Fibroblast of lung (primary cell): ENCODE measurements around the gene ALOX12.

Experiments used
- CTCF ChIP-seq, 2 donors: IDR thresholded peaks in 1 of 2; conservative IDR thresholded peaks in 1 of 2; 1 replicate in 1 of 2; 2 replicates in 1 of 2; pipeline ENCODE4 v1.5.1; 2011 to 2012; ENCODE audit warnings: low read length in 2 of 2, control low read depth in 1 of 2, inconsistent platforms in 1 of 2, low read depth in 1 of 2, mild to moderate bottlenecking in 1 of 2
- EZH2 ChIP-seq: IDR thresholded peaks from 2 replicates; pipeline ENCODE4 v1.5.1; 2012; ENCODE audit warnings: low read length, control low read depth, mild to moderate bottlenecking; ENCODE audit errors: missing control alignments

GRCh38 chr17:6970992-6971391 is 24.9 kb upstream of the ALOX12 start:
- no peak for TF ChIP-seq CTCF (conservative IDR thresholded peaks at IDR 0.05 in 1 of 2, IDR thresholded peaks at IDR 0.05 in 1 of 2; ENCODE audit: low read depth in 1 of 2, low read length in 2 of 2)
- TF ChIP-seq EZH2 = no peak
